ENCODE measurements around the gene ACLY.

DNA sequence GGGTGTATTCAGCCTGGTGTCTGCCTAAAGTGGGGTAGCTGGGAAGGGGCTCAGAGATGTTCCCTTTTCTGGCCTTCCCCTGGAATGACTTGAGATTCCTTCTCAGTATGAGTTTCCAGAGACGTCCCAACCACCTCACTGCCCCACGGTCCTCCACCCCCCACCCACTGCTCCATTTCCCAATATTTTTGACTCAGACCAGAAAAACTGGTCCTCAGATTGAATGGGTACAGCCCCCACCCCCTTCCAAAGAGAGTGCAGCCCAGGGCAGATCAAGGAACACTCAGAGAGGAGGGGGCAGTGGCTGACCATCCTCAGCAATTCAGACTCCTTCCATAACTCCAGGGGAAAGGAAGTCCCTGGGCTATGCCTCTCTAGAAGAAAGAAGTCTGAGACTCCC, 3.2 kb downstream of the ACLY start:
- TF ChIP-seq, protein P1, sequence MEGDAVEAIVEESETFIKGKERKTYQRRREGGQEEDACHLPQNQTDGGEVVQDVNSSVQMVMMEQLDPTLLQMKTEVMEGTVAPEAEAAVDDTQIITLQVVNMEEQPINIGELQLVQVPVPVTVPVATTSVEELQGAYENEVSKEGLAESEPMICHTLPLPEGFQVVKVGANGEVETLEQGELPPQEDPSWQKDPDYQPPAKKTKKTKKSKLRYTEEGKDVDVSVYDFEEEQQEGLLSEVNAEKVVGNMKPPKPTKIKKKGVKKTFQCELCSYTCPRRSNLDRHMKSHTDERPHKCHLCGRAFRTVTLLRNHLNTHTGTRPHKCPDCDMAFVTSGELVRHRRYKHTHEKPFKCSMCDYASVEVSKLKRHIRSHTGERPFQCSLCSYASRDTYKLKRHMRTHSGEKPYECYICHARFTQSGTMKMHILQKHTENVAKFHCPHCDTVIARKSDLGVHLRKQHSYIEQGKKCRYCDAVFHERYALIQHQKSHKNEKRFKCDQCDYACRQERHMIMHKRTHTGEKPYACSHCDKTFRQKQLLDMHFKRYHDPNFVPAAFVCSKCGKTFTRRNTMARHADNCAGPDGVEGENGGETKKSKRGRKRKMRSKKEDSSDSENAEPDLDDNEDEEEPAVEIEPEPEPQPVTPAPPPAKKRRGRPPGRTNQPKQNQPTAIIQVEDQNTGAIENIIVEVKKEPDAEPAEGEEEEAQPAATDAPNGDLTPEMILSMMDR (IDR thresholded peaks at IDR 0.05; ENCODE audit: poor library complexity): no peak
- TF ChIP-seq EZH2phosphoT487 (IDR thresholded peaks at IDR 0.05; ENCODE audit: low read depth, severe bottlenecking, unreplicated experiment): no peak
